ENCODE data around the gene TFRC.
A peak's percentile ranks its signal among the peaks of the same experiment; 100 is the strongest.
"Not testable (repeated sequence)": the region's sequence is repeated elsewhere in the genome, so short reads cannot be mapped to it uniquely, and the experiment has no call there.

TFRC gene

GRCh38 chr3:196081002-196081833 lies 672 bp downstream of the TFRC start:
- DNase-seq (ENCODE audit: low read depth), result peak; percentile 68

GRCh38 chr3:196080101-196080846 lies 1.6 kb downstream of the TFRC start:
- not testable (repeated sequence) for DNase-seq (ENCODE audit: low read depth)

GRCh38 chr3:196079682-196080081 lies 2.2 kb downstream of the TFRC start:
- DNase-seq (ENCODE audit: low read depth), result no peak

- DNase-seq (ENCODE audit: low read depth), result no peak
These were observed 6.9 kb downstream of the TFRC start for GRCh38 chr3:196075013-196075412.

GRCh38 chr3:196073255-196073753 lies 8.6 kb downstream of the TFRC start:
- DNase-seq (ENCODE audit: low read depth), result peak; percentile 66

- no peak for DNase-seq (ENCODE audit: low read depth)
These were observed 9.6 kb downstream of the TFRC start for GRCh38 chr3:196072313-196072712.

- DNase-seq (ENCODE audit: low read depth), result not testable (repeated sequence)
These were observed 13.1 kb downstream of the TFRC start for GRCh38 chr3:196068812-196069211.

GRCh38 chr3:196067439-196067838 lies 14.5 kb downstream of the TFRC start:
- DNase-seq (ENCODE audit: low read depth), result no peak

GRCh38 chr3:196063971-196064370 lies 17.9 kb downstream of the TFRC start:
- peak; percentile 31 for DNase-seq (ENCODE audit: low read depth)

- DNase-seq (ENCODE audit: low read depth), result peak; percentile 70
These were observed 18.4 kb downstream of the TFRC start for GRCh38 chr3:196063456-196063855.

GRCh38 chr3:196063049-196063448 lies 18.8 kb downstream of the TFRC start:
- DNase-seq (ENCODE audit: low read depth), result peak; percentile 66

GRCh38 chr3:196060834-196061233 lies 21.1 kb downstream of the TFRC start:
- no peak for DNase-seq (ENCODE audit: low read depth)

GRCh38 chr3:196057760-196058331 lies 24.0 kb downstream of the TFRC start:
- no peak for DNase-seq (ENCODE audit: low read depth)

- DNase-seq (ENCODE audit: low read depth), result not testable (repeated sequence)
These were observed 25.5 kb downstream of the TFRC start for GRCh38 chr3:196056371-196056770.

- DNase-seq (ENCODE audit: low read depth), result peak; percentile 34
These were observed 26.1 kb downstream of the TFRC start for GRCh38 chr3:196055683-196056270.

- DNase-seq (ENCODE audit: low read depth), result no peak
These were observed 26.6 kb downstream of the TFRC start for GRCh38 chr3:196055240-196055639.

GRCh38 chr3:196054661-196055060 lies 27.2 kb downstream of the TFRC start:
- no peak for DNase-seq (ENCODE audit: low read depth)

- no peak for DNase-seq (ENCODE audit: low read depth)
These were observed 28.4 kb downstream of the TFRC start for GRCh38 chr3:196053487-196053886.

- no peak for DNase-seq (ENCODE audit: low read depth)
These were observed 30.4 kb downstream of the TFRC start for GRCh38 chr3:196051282-196052076.

- no peak for DNase-seq (ENCODE audit: low read depth)
These were observed 31.3 kb downstream of the TFRC start for GRCh38 chr3:196050597-196050996.

- no peak for DNase-seq (ENCODE audit: low read depth)
These were observed 32.2 kb downstream of the TFRC start for GRCh38 chr3:196049653-196050052.

All from amniotic epithelial cell (primary cell).